Caco-2 (cell line): ENCODE results near the gene PIGV. TPM values are rescaled to one million over a fixed set of nuclear protein-coding genes. Genes with fewer than 3 reads are reported as not detected.

ENCODE experiments used
- Bru-seq: library from RNA; stranded (reverse); fragments of 400-500 nt; gene quantifications from one replicate; lab custom pipeline; 2021; lab: Mats Ljungman, UMichigan
- BruChase-seq, 2 experiments: library from RNA; stranded (reverse); fragments of 400-500 nt; gene quantifications; one replicate each; lab custom pipeline; 2021; lab: Mats Ljungman, UMichigan
- BruUV-seq: library from RNA; stranded (reverse); fragments of 400-500 nt; replicated peaks from 2 replicates; lab custom pipeline; 2021; lab: Mats Ljungman, UMichigan
- CTCF ChIA-PET: fragments of 300-600 bp; sonication (Branson Sonifier 250); formaldehyde crosslinking; loops from one replicate; lab custom pipeline; 2022; ENCODE audit warnings: antibody characterized with exemption; lab: Charles Lee
- POLR2A ChIA-PET: fragments of 300-600 bp; sonication (Branson Sonifier 250); formaldehyde crosslinking; loops from one replicate; lab custom pipeline; 2022; ENCODE audit warnings: antibody characterized with exemption; lab: Charles Lee
- DNase-seq, 2 experiments: peaks; one replicate each; pipeline versions ENCODE4 v3.0.0 to v3.0.0-alpha.2; 2020 to 2022
- H3K27me3 ChIP-seq: replicated peaks from 2 replicates; pipeline ENCODE4 v1.6.0; 2011; ENCODE audit warnings: low read length; ENCODE audit not compliant: control insufficient read depth, insufficient read depth
- H3K36me3 ChIP-seq: 2 replicates; pipeline ENCODE4 v1.5.1; 2011; ENCODE audit warnings: low read length; ENCODE audit not compliant: control insufficient read depth, insufficient read depth
- H3K4me1 ChIP-seq: fragments of 250-450 bp; sonication (Bioruptor Pico); 2 replicates; pipeline ENCODE4 v1.5.1; 2020; ENCODE audit warnings: mild to moderate bottlenecking
- H3K4me3 ChIP-seq: 2 replicates; pipeline ENCODE4 v1.5.1; 2011; ENCODE audit warnings: low read depth, mild to moderate bottlenecking, control low read depth, low read length
- H3K9me3 ChIP-seq: fragments of 250-450 bp; sonication (Bioruptor Pico); 2 replicates; pipeline ENCODE4 v1.5.1; 2020; ENCODE audit warnings: mild to moderate bottlenecking, moderate library complexity
- H3K27ac Mint-ChIP-seq: one replicate; pipeline ENCODE4 v1.8.0; 2022; ENCODE audit warnings: mixed read lengths; ENCODE audit not compliant: unreplicated experiment
- H3K27me3 Mint-ChIP-seq: one replicate; pipeline ENCODE4 v1.8.0; 2022; ENCODE audit warnings: mixed read lengths; ENCODE audit not compliant: insufficient read depth, unreplicated experiment
- H3K36me3 Mint-ChIP-seq: one replicate; pipeline ENCODE4 v1.8.0; 2022; ENCODE audit warnings: mild to moderate bottlenecking, mixed read lengths; ENCODE audit not compliant: insufficient read depth, unreplicated experiment
- H3K4me1 Mint-ChIP-seq: one replicate; pipeline ENCODE4 v1.8.0; 2022; ENCODE audit warnings: low read depth, mixed read lengths; ENCODE audit not compliant: unreplicated experiment
- H3K4me3 Mint-ChIP-seq: one replicate; pipeline ENCODE4 v1.8.0; 2022; ENCODE audit warnings: mild to moderate bottlenecking, moderate library complexity, mixed read lengths; ENCODE audit not compliant: unreplicated experiment
- H3K9me3 Mint-ChIP-seq: one replicate; pipeline ENCODE4 v1.8.0; 2022; ENCODE audit warnings: mixed read lengths; ENCODE audit not compliant: unreplicated experiment
- CTCF ChIP-seq, 2 experiments: fragments of 200-600 bp in 1 of 2; IDR thresholded peaks; 1 replicate in 1 of 2; 2 replicates in 1 of 2; pipeline versions ENCODE4 v1.5.1 to v1.8.0; 2011 to 2022; ENCODE audit warnings: antibody characterized with exemption in 1 of 2, control low read depth in 1 of 2, inconsistent platforms in 1 of 2, low read depth in 1 of 2, low read length in 1 of 2, mild to moderate bottlenecking in 1 of 2, moderate library complexity in 1 of 2; ENCODE audit not compliant: insufficient read depth in 1 of 2, severe bottlenecking in 1 of 2, unreplicated experiment in 1 of 2
- intact Hi-C: fragments of 100-400 bp; cut with micrococcal nuclease; formaldehyde crosslinking; loops from one replicate; pipeline ENCODE4 v1.10.0; 2022; ENCODE audit not compliant: unreplicated experiment
- long read RNA-seq: library from polyadenylated mRNA; stranded (forward); transcript quantifications from one replicate; pipeline ENCODE4 v2.0.0, GENCODE V29; 2022
- total RNA-seq: library from RNA; stranded (reverse); gene quantifications from 2 replicates; pipeline ENCODE4 v1.2.3, GENCODE V29; 2022

Gene PIGV
- total RNA-seq, result 10.0 and 12.3 TPM in 2 replicates
- percentile 61 among the genes with signal in this experiment for Bru-seq, nascent RNA
- percentile 59 among the genes with signal in this experiment for BruChase-seq, experiment 1, labeled RNA remaining after a 2-hour chase
- percentile 67 among the genes with signal in this experiment for BruChase-seq, experiment 2, labeled RNA remaining after a 6-hour chase
- long read RNA-seq, transcript PIGV-201 (4 exons, 2,367 nt), result major isoform, 7 of 27 reads
- long read RNA-seq, partial matches to known transcripts, result 2 of 27 reads
- long read RNA-seq, other reads (novel, unspliced or antisense), result 18 of 27 reads

- H3K4me3 Mint-ChIP-seq, result peak within 1 kb of the TSS; percentile 87
- TF ChIP-seq CTCF (IDR thresholded peaks at IDR 0.05; ENCODE audit: insufficient read depth in 1 of 2, low read depth in 1 of 2, low read length in 1 of 2, severe bottlenecking in 1 of 2, unreplicated experiment in 1 of 2), result no peak
- Histone ChIP-seq H3K9me3 (no peaks in the 10 kb centered on the region), H3K36me3 (no peaks in the 10 kb centered on the region), H3K27me3 (no peaks in the 10 kb centered on the region), H3K4me3 (peak within 1 kb of the TSS; percentile 77), H3K4me1 (peaks cover 44% of the 10 kb centered on the region)
- ChIA-PET CTCF (interaction anchor here (0.7 to 2.3 kb wide), 11 partner anchors 45 to 189 kb away, joined by 3 to 27 read pairs (median 6); partner anchors contain the start of gene ARID1A), POLR2A (interaction anchor here (0.5 to 2.7 kb wide), 4 partner anchors 51 to 102 kb away, joined by 3 to 16 read pairs (median 6); partner anchors contain the start of gene GPN2)
- BruUV-seq, result TSS peak; percentile 32
- H3K27me3 Mint-ChIP-seq, result no peaks in the 10 kb centered on the region
- peak; percentile 82 to 89 for DNase-seq
- H3K27ac Mint-ChIP-seq, result peak within 1 kb of the TSS; percentile 90
- H3K36me3 Mint-ChIP-seq, result peaks cover 29% of the 10 kb centered on the region
- intact Hi-C loops, result loop anchor here (1.0 kb wide), 1 partner anchor 96 kb away; no protein-coding TSS in a partner anchor
- no peaks in the 10 kb centered on the region for H3K9me3 Mint-ChIP-seq
- H3K4me1 Mint-ChIP-seq, result peaks cover 30% of the 10 kb centered on the region
Measured at GRCh38 chr1:26787706-26788514, at the start of gene PIGV. Gene PIGV (plus strand): TSS chr1:26787950. CDS start chr1:26790816, 2,866 bp downstream.

GRCh38 chr1:26739329-26739914 lies 48.3 kb upstream of the PIGV start:
- ChIA-PET CTCF (interaction anchor here (0.7 to 1.2 kb wide), 2 partner anchors 46 to 227 kb away, joined by 4 to 7 read pairs; no protein-coding TSS in a partner anchor), POLR2A (no interaction called here)
- Mint-ChIP-seq H3K27me3 (no peaks in the 10 kb centered on the region), H3K4me3 (no peak overlapping the region), H3K9me3 (no peaks in the 10 kb centered on the region), H3K4me1 (peaks cover 19% of the 10 kb centered on the region), H3K27ac (no peak overlapping the region), H3K36me3 (peaks cover 58% of the 10 kb centered on the region)
- Histone ChIP-seq H3K4me1 (no peaks in the 10 kb centered on the region; the same call in 1 of the 2 replicates), H3K4me3 (no peak overlapping the region), H3K36me3 (peaks cover 1% of the 10 kb centered on the region; the same call in 1 of the 2 replicates), H3K27me3 (no peaks in the 10 kb centered on the region), H3K9me3 (no peaks in the 10 kb centered on the region)
- intact Hi-C loops, result no loop called here
- no TSS peak for BruUV-seq
- no peak for TF ChIP-seq CTCF (IDR thresholded peaks at IDR 0.05; ENCODE audit: insufficient read depth in 1 of 2, low read depth in 1 of 2, low read length in 1 of 2, severe bottlenecking in 1 of 2, unreplicated experiment in 1 of 2)
- no peak for DNase-seq
